GM12891 (cell line): Measurements from ENCODE around the gene OSBPL1A.

ENCODE experiments used
- DNase-seq: peaks from one replicate; pipeline ENCODE4 v3.0.0; 2011; ENCODE audit warnings: low spot score; ENCODE audit not compliant: insufficient read length
- FAIRE-seq: peaks from 2 replicates; lab custom pipeline; 2011; peaks lifted over from hg19 to GRCh38; lab: Jason Lieb, UNC
- PAX5 ChIP-seq: IDR thresholded peaks from 2 replicates; pipeline ENCODE4 v1.6.1; 2011; ENCODE audit warnings: low read length, moderate library complexity, mild to moderate bottlenecking; ENCODE audit not compliant: insufficient read depth, severe bottlenecking
- POLR2A ChIP-seq: IDR thresholded peaks from 2 replicates; pipeline ENCODE4 v1.6.1; 2011; ENCODE audit warnings: low read depth, low read length, control low read depth
- POLR2AphosphoS5 ChIP-seq: IDR thresholded peaks from 2 replicates; pipeline ENCODE4 v1.6.1; 2011; ENCODE audit warnings: low read depth, low read length, control low read depth
- POU2F2 ChIP-seq: IDR thresholded peaks from 2 replicates; pipeline ENCODE4 v1.6.1; 2011; ENCODE audit warnings: low read depth, mild to moderate bottlenecking, control low read depth, low read length, moderate library complexity
- SPI1 ChIP-seq: IDR thresholded peaks from 2 replicates; pipeline ENCODE4 v1.6.1; 2011; ENCODE audit warnings: low read depth, low read length, control low read depth
- TAF1 ChIP-seq: IDR thresholded peaks from 2 replicates; pipeline ENCODE4 v1.6.1; 2011; ENCODE audit warnings: low read depth, low read length, control low read depth

Gene OSBPL1A

DNA sequence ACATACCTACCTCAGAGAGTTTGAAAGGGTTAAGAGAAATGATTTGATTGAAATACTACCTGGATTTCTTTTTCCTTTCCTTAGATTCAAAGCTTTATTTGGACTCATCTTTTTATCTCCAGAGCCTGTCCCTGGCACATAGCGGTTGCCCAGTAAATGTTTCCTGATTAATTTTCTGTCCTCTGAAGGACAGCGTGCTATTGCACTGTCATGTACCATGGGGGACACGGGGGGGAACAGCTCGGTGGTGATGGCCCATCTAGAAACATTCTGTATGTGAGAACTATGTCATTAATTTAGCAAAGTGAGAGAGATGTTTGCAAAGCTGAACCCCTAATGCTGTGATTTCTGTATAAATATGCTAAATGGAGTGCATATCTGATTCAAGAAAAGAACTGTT is 285.2 kb downstream of the OSBPL1A start:
- no peak for FAIRE-seq
- DNase-seq = no peak

More for the DNA sequence above, 285.2 kb downstream of the OSBPL1A start:
- TF ChIP-seq SPI1 (no peak), POU2F2 (no peak), PAX5 (no peak), POLR2AphosphoS5 (no peak), TAF1 (no peak), POLR2A (no peak)
